GM19455 (cell line): ENCODE results near the gene OSBPL8.

ENCODE experiments used
- ATAC-seq: cut with Tn5 transposase; IDR thresholded peaks from one replicate; pipeline ENCODE4 v1.9.1; 2021; ENCODE audit not compliant: unreplicated experiment

OSBPL8 gene, protein sequence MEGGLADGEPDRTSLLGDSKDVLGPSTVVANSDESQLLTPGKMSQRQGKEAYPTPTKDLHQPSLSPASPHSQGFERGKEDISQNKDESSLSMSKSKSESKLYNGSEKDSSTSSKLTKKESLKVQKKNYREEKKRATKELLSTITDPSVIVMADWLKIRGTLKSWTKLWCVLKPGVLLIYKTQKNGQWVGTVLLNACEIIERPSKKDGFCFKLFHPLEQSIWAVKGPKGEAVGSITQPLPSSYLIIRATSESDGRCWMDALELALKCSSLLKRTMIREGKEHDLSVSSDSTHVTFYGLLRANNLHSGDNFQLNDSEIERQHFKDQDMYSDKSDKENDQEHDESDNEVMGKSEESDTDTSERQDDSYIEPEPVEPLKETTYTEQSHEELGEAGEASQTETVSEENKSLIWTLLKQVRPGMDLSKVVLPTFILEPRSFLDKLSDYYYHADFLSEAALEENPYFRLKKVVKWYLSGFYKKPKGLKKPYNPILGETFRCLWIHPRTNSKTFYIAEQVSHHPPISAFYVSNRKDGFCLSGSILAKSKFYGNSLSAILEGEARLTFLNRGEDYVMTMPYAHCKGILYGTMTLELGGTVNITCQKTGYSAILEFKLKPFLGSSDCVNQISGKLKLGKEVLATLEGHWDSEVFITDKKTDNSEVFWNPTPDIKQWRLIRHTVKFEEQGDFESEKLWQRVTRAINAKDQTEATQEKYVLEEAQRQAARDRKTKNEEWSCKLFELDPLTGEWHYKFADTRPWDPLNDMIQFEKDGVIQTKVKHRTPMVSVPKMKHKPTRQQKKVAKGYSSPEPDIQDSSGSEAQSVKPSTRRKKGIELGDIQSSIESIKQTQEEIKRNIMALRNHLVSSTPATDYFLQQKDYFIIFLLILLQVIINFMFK

DNA sequence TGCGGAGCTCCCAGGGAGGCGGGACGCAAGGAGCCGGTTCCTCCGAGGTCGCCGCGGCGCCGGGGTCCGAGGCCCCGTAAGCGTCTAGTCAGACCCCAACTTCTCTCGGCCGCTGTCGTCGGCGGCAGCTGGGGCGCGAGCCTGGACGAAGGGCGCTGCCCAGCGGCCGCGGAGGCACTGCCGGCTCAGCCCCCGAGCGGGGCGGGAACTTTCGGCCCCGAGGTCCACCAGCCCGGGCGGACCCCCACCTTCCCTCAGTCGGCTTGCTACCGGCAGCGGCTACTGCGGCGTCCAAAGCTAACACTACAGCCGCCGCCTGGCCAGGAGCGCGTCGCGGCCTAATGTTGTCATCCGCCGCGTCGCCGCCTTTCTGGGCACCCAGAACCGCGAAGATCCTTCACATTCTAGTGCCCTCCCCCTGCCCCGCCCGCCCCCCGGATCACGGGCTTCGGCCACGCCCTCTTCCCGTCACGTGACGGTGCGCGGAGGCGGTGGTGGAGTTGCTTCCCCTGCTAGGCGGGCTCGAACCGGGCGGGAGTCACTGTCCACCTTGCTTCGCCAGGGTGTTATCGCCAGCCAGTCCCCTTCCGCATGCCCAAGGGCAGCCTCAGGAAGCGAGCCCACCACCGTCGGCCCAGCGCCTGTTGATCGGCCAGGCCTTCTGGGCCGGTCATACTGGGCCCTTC, at the start of gene OSBPL8:
Gene OSBPL8 (minus strand): TSS at position 372 of the 686 bp plus-strand sequence. CDS start 72,220 bp downstream, outside the sequence.
- peak; percentile 71 for ATAC-seq

DNA sequence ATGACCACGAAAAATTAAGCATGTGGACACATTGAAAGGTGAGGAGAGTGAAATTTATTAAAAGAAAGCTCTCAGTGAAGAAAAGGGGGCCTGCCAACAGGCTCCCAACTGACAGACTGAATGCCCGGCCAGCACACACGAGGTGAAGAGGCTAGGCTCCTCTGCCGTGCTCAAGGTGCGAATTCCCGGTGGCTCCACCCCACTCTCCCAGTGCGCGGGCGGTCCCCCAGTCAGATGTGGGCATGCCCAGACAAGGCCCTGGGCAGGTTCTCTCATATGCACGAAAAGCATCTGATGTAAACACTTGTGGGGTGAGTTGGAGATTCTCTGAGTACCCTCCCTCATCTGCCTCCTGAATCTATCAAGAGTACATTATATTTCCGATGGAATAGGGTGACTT, 48.5 kb upstream of the OSBPL8 start:
- no peak for ATAC-seq

DNA sequence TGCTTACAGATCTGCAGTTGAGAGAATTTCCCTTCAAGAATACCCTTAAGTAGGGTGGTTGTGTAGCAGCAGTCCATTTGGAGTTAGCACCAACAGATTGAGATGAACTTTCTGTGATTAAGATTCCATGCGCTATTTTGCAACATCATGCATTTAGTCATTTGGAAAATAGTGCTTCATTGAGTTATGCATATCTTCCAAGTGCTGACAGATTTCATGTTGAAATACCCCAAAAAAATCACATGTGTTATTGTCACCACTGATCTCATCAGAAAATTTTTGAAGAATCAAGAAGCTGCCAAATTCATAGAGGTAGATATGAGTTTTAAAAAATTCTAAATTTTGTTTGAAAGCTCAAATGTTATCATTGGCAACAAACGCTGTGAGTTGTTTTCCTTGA, 35.5 kb upstream of the OSBPL8 start:
- no peak for ATAC-seq

DNA sequence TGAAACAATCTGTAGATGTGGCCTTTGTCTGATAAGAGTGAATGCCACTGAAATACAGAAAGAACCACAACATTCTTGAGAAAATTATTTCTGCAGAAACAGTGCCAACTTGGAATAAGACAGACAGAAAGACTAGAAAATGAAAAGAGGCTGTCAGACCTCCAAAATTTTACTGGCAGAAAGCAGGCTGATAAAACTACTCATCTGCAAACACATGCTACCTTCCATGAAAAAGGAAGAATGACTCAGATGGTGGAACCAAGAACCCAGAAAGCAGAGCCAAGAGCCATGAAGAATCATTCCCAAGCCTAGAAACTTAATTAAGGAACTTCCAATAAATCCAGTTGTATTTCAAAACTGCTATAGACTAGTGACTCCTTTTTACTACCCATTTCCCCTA, 31.9 kb upstream of the OSBPL8 start:
- no peak for ATAC-seq

DNA sequence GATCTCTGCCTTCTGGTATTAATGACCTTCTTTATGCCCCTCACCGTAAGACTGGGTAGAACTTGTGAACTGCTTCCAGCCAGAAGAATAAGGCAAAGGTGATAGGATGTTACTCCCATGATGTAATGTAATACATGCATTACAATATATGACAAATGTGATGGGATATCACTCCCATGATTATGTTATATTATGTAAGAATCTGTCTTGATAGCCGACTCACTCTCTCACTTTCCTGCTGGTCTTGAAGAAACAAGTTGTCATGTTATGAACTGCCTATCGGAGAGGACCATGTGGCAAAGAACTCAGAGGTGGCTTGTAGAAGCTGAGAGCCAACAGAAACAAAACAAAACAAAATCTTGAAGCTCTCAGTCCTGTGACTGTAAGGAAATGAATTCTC, 30.6 kb upstream of the OSBPL8 start:
- no peak for ATAC-seq

DNA sequence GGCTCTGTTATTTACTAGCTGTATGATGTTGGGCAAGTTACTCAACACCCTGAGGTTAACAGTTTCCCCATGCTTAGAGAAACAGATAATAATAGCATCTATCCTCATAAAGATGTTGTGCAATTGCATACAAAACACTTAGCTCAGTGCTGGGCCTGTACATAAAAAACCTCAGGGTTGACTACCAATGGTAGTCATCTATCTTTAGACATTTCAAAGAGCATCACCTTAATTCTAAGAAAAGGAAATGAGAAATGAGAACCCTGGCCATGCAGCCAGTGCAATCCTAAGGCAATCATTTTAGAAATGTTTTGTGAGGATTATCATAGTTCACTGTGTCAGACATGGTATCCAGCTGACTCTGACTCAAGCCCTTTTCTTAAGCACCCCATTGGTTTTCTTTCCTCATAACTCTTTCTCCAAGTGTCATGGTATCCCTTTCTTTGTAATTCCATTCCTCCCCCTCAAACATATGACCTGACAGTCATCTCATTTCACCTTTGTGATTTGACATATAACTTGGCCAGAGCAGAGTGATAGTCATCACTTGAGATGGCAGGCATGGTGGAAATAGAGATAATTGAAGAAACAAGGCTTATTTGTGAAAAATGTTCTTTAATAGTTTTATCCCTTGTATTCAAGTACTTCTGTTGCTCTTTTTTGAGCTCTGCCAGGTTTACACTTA, 29.5 kb upstream of the OSBPL8 start:
- no peak for ATAC-seq

DNA sequence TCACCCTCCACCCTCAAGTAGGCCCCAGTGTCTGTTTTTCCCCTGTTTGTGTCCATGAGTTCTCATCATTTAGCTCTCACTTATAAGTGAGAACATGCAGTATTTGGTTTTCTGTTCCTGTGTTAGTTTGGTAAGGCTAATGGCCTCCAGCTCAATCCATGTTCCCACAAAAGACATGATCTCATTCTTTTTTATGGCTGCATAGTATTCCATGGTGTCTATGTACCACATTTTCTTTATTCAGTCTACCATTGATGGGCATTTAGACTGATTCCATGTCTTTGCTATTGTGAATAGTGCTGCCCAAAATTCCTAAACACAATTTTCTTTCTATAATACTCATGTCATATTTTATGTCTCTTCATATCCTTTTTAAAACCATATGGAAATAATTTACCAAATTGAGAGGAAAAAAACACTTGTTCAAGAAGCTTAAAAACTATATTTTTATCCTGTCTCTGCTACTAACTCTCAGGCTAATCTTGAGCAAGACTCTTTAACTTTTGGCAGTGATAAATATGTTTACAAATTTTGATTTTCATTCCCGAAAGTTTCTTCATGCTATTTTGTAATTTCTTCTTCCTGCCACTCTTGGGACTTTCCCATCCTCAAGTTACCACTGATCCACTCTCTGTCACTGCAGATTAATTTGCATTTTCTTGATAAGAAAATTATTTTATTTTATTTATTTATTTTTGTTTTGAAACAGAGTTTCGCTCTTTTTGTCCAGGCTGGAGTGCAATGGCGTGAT, 28.0 kb upstream of the OSBPL8 start:
- no peak for ATAC-seq

DNA sequence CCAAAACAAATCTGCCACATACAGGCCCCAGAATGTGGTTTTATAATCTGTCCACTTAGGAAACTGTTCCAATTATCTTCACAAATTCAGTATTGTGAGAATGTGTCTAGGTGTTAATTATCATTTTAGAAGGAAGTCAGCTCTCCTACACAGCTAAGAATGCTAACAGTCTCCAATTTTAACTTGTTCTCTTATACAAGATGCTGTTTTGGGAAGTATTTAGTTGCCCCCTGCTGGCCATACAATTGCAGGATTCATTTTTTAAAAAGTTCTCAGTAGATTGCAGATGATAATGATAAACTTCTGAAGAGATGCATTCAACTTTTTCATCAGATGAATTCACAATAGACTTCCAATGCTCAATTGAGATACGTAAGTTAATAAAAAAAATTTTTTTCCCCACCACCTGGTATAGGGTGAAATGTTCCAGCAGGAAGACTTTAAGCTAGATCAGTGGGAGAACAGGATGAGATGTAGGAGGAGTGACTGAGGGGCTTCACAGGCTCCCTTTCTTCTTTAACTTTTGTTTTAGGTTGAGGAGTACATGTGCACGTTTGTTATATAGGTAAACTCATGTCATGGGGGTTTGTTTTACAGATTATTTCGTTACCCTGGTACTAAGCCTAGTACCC, 27.3 kb upstream of the OSBPL8 start:
- peak; percentile 69 for ATAC-seq

DNA sequence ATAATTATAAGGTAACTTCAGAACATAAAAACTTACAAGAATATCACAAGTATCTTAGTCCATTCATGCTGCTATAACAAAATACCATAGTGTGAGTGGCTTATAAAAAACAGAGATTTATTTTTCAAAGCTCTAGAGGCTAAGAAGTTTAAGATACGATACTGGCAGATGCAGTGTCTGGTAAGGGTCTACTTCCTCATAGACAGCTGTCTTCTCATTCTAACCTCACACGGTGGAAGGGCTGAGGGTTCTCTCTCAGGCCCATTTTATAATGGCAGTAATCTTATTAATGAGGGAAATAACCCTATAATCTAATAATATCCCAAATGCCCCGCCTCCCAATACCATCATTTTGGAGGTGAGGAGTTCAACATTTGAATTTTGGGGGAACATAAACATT, 23.7 kb upstream of the OSBPL8 start:
- ATAC-seq, result no peak

DNA sequence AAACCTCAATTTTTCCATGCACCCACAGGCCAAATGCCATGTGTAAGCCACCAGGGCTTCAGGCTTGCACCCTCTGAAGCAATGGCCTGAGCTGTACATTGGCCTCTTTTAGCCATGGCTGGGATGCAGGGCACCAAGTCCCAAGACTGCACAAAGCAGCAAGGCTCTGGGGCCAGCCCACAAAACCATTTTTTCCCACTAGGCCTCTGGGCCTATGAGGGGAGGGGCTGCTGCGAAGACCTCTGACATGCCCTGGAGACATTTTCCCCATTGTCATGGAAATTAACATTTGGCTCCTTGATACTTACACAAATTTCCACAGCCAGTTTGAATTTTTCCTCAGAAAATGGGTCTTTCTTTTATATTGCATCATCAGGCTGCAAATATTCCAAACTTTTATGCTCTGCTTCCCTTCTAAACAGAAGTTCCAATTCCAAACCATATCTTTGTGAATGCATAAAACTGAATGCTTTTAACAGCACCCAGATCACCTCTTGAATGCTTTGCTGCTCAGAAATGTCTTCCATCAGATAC, 14.3 kb upstream of the OSBPL8 start:
- no peak for ATAC-seq

DNA sequence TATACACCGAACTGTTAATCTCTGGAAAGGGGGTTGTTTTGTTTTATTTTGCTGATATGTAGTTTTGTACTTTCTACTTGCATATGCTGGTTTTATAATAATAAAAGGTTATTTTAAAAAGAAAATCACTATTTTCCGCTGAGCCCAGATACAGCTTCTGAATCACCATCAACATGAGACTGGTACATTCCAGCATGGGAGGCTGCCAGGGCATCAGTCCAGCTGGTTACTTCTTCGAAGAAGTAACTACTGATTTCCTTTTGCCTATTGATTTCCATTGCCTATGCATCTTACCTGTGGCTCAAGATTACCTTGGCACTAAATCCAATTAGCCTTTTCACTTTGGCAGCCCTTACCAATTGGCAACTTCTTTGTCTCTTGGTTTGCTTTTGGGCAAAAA, 11.7 kb upstream of the OSBPL8 start:
- no peak for ATAC-seq

DNA sequence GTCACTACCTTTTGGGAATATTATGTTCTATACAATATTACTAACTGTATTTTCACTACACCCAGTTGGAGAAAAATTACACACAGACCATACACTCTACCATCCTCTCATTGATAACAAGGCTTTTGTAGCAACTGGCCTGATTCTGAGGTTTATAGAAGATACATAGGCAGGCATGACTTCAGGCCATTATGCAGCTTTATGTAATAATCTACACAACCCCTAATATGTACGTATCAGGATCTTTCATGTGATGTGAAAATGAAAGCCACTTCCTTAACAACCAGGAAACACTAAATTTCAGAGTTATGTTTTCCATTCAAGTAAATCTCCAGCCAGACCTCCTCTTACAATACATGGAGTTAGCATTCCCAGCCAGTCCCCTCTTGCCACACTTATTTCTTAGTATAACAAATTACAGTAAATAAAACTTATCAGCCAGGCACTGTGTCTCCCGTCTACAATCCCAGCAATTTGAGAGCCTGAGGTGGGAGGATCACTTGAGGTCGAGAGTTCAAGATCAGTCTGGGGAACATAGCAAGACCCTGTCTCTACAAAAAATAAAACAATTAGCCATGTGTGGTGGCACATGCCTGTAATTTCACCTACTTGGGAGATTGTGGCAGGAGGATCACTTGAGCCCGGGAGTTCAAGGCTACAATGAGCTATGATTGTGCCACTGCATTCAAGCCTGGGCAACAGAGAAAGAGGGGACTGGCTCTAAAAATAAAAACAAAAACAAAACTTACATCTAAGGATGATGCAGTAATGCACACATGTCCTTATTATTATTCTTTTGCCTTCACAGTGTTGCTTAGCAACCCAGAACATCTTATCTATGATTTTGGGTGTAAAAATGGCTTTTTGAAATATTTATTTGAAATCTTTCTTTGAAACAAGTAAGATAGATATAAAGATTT, 10.4 kb upstream of the OSBPL8 start:
- no peak for ATAC-seq

DNA sequence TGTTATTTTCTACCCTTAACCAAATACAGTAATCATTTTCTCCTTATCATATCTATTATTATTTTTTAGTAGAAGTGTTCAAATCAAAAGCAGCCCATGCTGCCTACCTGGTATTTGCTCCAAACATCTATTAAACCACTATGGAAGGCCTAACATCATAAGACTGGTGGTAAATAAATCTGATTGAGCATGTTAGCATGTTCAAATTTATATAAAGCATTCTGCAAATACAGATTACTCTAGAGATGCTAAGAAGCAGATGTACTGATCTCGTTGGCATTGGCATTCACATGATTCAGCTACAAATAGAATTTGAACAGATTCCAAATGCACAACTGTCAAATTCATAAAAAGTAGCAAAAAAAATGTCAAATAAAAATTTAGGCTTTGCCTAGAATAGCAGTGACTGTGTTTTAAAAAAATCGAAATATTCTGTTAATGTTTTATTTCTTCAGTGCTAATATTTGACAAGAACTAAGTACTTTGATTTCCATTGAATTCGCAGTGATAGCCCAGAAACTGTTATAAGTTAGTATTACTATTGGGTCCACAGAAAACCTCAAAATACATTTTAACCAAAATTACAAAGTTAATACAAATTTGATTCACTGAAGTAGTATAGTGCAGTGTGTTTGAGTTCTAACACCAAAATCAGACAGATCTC, 9.4 kb upstream of the OSBPL8 start:
- no peak for ATAC-seq

DNA sequence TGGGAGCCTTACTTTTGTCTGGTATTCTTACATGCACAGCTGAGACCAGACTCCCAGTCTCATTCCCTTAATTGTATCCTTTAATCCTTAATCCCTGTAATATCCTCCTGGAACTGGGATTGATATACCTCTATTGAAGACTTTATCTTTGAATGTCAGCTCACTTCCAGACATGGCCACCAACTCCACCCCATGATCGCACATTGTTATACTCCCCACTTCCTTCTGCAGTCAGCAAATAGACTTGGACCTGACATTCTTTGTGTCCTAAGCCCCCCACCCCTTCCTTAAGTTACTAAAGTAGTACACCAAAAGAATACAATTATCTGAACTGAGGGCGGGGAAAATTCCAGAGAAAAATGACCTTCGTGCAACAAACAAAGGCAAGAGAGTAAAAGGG, 8.6 kb upstream of the OSBPL8 start:
- no peak for ATAC-seq

DNA sequence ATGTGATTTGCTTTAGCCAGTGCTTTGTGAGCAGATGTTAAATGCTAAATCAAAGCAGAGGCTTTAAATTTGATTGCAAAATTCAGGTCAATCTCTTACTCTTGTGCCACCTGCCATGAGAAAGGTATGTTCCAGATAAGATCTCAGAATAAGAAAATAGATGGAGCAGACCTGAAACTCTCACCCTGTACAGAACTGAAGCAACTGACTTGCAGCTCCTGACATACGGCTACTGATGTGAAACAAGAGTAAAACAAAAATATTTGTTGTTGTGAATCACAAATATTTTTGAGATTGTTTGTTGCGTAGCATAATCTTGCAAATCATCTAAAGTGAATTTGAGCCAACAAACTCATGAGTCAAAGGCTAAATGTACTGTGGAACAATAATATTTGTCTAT, 3.5 kb upstream of the OSBPL8 start:
- no peak for ATAC-seq

DNA sequence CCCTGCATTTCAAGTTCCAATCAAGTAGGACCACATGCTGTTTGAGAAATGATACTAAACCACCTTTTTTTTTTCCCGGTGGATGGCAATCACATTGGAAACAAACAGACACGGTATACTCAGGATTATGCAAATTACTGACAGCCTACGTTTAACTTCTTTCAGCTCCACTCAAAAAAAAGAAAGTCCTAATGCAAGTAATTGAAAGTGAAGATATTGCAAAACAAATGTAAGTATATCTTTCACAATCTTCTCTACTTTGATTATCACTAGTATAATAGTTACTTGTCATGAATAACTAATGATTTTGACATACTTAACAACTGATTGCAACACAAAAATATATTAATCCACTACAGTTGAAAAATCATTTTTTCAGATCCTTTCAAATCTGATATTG, 2.6 kb upstream of the OSBPL8 start:
- no peak for ATAC-seq

DNA sequence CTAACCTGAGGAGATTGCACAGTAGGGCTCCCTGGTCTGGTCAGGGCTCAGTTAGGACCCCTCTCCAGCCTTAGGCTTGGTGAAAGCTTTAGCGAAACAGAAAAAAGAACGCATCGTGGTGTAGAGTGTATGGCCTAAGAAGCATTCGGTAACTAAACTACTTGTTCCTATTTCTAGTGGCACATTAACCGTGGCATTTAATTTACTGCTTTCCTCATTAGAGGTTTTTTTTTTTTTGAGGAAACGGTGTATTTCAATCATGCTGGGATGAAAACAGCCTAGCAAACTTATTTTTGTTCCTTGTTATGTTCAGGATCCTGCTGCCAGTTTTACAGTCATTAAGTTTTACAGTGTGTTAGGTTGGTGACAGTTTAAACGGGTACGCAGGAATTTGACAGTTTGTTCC, 518 bp upstream of the OSBPL8 start:
- ATAC-seq, result peak; percentile 50
